Stomach (tissue), 9 donors: ENCODE results near the gene AKAP13. TPM values are rescaled to one million over a fixed set of nuclear protein-coding genes. Genes with fewer than 3 reads are reported as not detected.

Source experiments
- DNase-seq, 2 donors: peaks; one replicate each; pipeline versions ENCODE4 v3.0.0 to v3.0.0-alpha.2; 2013 to 2019
- H3K27ac ChIP-seq, 5 donors: fragments of 200-600 bp in 4 of 5; sonication (generic) in 4 of 5; one replicate each; pipeline ENCODE4 v1.5.1; 2013 to 2019; ENCODE audit warnings: mild to moderate bottlenecking in 1 of 5, moderate library complexity in 1 of 5
- H3K27me3 ChIP-seq, 3 donors: fragments of 200-600 bp; sonication (generic); one replicate each; pipeline ENCODE4 v1.5.1; 2017 to 2019; ENCODE audit warnings: mixed run types in 1 of 3
- H3K36me3 ChIP-seq, 4 donors: fragments of 200-600 bp; sonication (generic); 1 replicate in 3 of 4; 2 replicates in 1 of 4; pipeline ENCODE4 v1.5.1; 2016 to 2019
- H3K4me1 ChIP-seq, 4 donors: fragments of 200-600 bp; sonication (generic); one replicate each; pipeline ENCODE4 v1.5.1; 2016 to 2019
- H3K4me3 ChIP-seq, 4 donors: fragments of 200-600 bp; sonication (generic) in 3 of 4; one replicate each; pipeline ENCODE4 v1.5.1; 2016 to 2019; ENCODE audit warnings: mild to moderate bottlenecking in 1 of 4
- H3K9me3 ChIP-seq, 4 donors: fragments of 200-600 bp; sonication (generic); one replicate each; pipeline ENCODE4 v1.5.1; 2016 to 2019
- EP300 ChIP-seq: sonication (generic); formaldehyde crosslinking; IDR thresholded peaks from one replicate; pipeline ENCODE4 v1.6.1; 2017; ENCODE audit warnings: antibody characterized with exemption
- POLR2A ChIP-seq, 4 donors: fragments of 450-650 bp; IDR thresholded peaks; one replicate each; pipeline ENCODE4 v1.6.1; 2016; ENCODE audit warnings: antibody characterized with exemption in 4 of 4, control low read depth in 2 of 4, mild to moderate bottlenecking in 1 of 4, moderate library complexity in 1 of 4
- POLR2AphosphoS5 ChIP-seq, 3 donors: sonication (generic); formaldehyde crosslinking; IDR thresholded peaks; one replicate each; pipeline ENCODE4 v1.6.1; 2016; ENCODE audit warnings: antibody characterized with exemption in 3 of 3
- WGBS, 5 donors: extraction: QIAGEN DNeasy Blood & Tissue Kit in 3 of 5; methylation state at CpG; one replicate each; pipeline versions ENCODE4 v1.1.5 to v1.1.7; 2013 to 2018; 5-methylcytosine and 5-hydroxymethylcytosine counted together
- intact Hi-C: fragments of 100-400 bp; cut with DNase I; formaldehyde crosslinking; loops from one replicate; pipeline ENCODE4 v1.15.1; 2023; ENCODE audit warnings: low total_unique reads
- polyA plus RNA-seq, 3 donors: library from polyadenylated mRNA; stranded (reverse); fragments of 200-250 nt; gene quantifications; one replicate each; pipeline ENCODE4 v1.2.3, GENCODE V29; 2013
- total RNA-seq, 5 donors: library from RNA; depleted of rRNA; stranded (reverse); fragments of >200 nt; gene quantifications; one replicate each; pipeline versions ENCODE4 v1.1.0 to v1.2.3, GENCODE V29; 2014 to 2016
- TF ChIP-seq, protein P1 (sequence below), 7 experiments: fragments of 450-650 bp in 4 of 7; fragments of 200-600 bp in 3 of 7; sonication (generic) in 3 of 7; IDR thresholded peaks; one replicate each; pipeline ENCODE4 v1.5.1; 2016 to 2019; ENCODE audit warnings: antibody characterized with exemption in 7 of 7, control low read depth in 2 of 7, mild to moderate bottlenecking in 1 of 7
- donor health status: healthy with polysubstance abuse.
- donor health status: Bipolar disorder and iron deficiency.
- donor health status: healthy.

The AKAP13 gene
- total and polyA plus RNA-seq, 8 donors: 33.1 to 395 (median 138) TPM

GRCh38 chr15:85609492-85609891, 229.1 kb downstream of the AKAP13 start:
- no peak for DNase-seq
- Histone ChIP-seq H3K9me3 (no peaks in the 10 kb centered on the region), H3K27ac (no peak overlapping the region), H3K27me3 (no peaks in the 10 kb centered on the region), H3K4me1 (peaks cover 7 to 65% (median 31%) of the 10 kb centered on the region in 4 donors), H3K4me3 (no peak overlapping the region), H3K36me3 (peaks cover 0 to 29% (median 7%) of the 10 kb centered on the region in 4 donors)
- intact Hi-C loops: no loop called here
- TF ChIP-seq POLR2A (IDR thresholded peaks at IDR 0.05) (no peak), EP300 (no peak), POLR2AphosphoS5 (IDR thresholded peaks at IDR 0.05) (no peak)
- TF ChIP-seq, protein P1, sequence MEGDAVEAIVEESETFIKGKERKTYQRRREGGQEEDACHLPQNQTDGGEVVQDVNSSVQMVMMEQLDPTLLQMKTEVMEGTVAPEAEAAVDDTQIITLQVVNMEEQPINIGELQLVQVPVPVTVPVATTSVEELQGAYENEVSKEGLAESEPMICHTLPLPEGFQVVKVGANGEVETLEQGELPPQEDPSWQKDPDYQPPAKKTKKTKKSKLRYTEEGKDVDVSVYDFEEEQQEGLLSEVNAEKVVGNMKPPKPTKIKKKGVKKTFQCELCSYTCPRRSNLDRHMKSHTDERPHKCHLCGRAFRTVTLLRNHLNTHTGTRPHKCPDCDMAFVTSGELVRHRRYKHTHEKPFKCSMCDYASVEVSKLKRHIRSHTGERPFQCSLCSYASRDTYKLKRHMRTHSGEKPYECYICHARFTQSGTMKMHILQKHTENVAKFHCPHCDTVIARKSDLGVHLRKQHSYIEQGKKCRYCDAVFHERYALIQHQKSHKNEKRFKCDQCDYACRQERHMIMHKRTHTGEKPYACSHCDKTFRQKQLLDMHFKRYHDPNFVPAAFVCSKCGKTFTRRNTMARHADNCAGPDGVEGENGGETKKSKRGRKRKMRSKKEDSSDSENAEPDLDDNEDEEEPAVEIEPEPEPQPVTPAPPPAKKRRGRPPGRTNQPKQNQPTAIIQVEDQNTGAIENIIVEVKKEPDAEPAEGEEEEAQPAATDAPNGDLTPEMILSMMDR (IDR thresholded peaks at IDR 0.05): no peak
- 82 to 96% (median 88%) methylated on average over 3 of the region's 3 CpGs for WGBS, 5 donors

DNA sequence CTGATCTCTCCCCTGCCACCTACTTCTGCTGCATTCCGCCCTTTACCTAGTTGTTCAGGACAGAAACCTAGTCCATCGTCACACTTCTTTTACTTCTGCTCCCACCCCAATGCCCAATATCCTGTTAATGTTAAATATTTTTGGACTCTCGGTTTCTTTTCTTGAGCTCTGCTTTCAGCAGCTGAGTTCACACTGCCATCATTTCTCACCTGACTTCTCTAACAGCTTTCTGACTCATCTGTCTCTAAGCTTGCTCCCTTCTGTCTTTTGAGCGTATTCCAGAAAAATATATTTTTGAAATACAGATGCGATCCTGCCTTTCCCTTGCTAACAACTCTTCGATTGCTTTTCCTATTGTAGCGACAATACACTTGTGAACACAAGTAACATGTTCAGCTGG, 231.0 kb downstream of the AKAP13 start:
- no peak for DNase-seq
- peaks cover 0 to 21% (median 6%) of the 10 kb centered on the region in 4 donors for H3K36me3 ChIP-seq
- intact Hi-C loops: no loop called here
- H3K4me3 ChIP-seq: no peak overlapping the region
- peaks cover 19 to 73% (median 46%) of the 10 kb centered on the region in 4 donors for H3K4me1 ChIP-seq
- H3K27ac ChIP-seq: no peak overlapping the region
- TF ChIP-seq EP300 (no peak), POLR2AphosphoS5 (IDR thresholded peaks at IDR 0.05) (no peak), POLR2A (IDR thresholded peaks at IDR 0.05) (no peak)
- TF ChIP-seq, protein P1 (IDR thresholded peaks at IDR 0.05): no peak
- no peaks in the 10 kb centered on the region for H3K9me3 ChIP-seq
- no peaks in the 10 kb centered on the region for H3K27me3 ChIP-seq
- whole genome bisulfite sequencing, 5 donors: 88 to 97% (median 96%) methylated on average over 7 of the region's 7 CpGs

- no peaks in the 10 kb centered on the region for H3K9me3 ChIP-seq
- 32 to 55% (median 48%) methylated on average over 5 of the region's 5 CpGs for WGBS, 5 donors
- intact Hi-C loops: no loop called here
- peaks cover 0 to 21% (median 6%) of the 10 kb centered on the region in 4 donors for H3K36me3 ChIP-seq
- DNase-seq: peak in 1 of 2 donors; percentile 51
- H3K4me3 ChIP-seq: no peak overlapping the region
- TF ChIP-seq POLR2AphosphoS5 (IDR thresholded peaks at IDR 0.05): no peak
- TF ChIP-seq, protein P1 (IDR thresholded peaks at IDR 0.05): no peak
- TF ChIP-seq EP300: no peak
- no peak for TF ChIP-seq POLR2A (IDR thresholded peaks at IDR 0.05)
- no peak overlapping the region for H3K27ac ChIP-seq
- peaks cover 38 to 73% (median 53%) of the 10 kb centered on the region in 4 donors for H3K4me1 ChIP-seq
- no peaks in the 10 kb centered on the region for H3K27me3 ChIP-seq
These were observed 233.7 kb downstream of the AKAP13 start for GRCh38 chr15:85614059-85614458.

GRCh38 chr15:85615930-85616329, 235.5 kb downstream of the AKAP13 start:
- H3K9me3 ChIP-seq: no peaks in the 10 kb centered on the region
- peaks cover 52 to 82% (median 61%) of the 10 kb centered on the region in 4 donors for H3K4me1 ChIP-seq
- intact Hi-C loops: no loop called here
- peak overlapping the region in 4 of 5 donors; percentile 71 to 85 (median 82) for H3K27ac ChIP-seq
- TF ChIP-seq POLR2A (IDR thresholded peaks at IDR 0.05) (no peak), POLR2AphosphoS5 (IDR thresholded peaks at IDR 0.05) (no peak), EP300 (no peak)
- TF ChIP-seq, protein P1 (IDR thresholded peaks at IDR 0.05): peak in 5 of 7 experiments; percentile 16 to 51 (median 46)
- no peaks in the 10 kb centered on the region for H3K27me3 ChIP-seq
- no peak overlapping the region for H3K4me3 ChIP-seq
- peak in 1 of 2 donors; percentile 73 for DNase-seq
- H3K36me3 ChIP-seq: peaks cover 0 to 15% (median 5%) of the 10 kb centered on the region in 4 donors
